ENCODE data around the gene UTF1. TPM values are rescaled to one million over a fixed set of nuclear protein-coding genes. Genes with fewer than 3 reads are reported as not detected.
"Not testable (repeated sequence)": the region's sequence is repeated elsewhere in the genome, so short reads cannot be mapped to it uniquely, and the experiment has no call there.

Gene UTF1
- total and polyA plus RNA-seq, 4 donors, result not detected

DNA sequence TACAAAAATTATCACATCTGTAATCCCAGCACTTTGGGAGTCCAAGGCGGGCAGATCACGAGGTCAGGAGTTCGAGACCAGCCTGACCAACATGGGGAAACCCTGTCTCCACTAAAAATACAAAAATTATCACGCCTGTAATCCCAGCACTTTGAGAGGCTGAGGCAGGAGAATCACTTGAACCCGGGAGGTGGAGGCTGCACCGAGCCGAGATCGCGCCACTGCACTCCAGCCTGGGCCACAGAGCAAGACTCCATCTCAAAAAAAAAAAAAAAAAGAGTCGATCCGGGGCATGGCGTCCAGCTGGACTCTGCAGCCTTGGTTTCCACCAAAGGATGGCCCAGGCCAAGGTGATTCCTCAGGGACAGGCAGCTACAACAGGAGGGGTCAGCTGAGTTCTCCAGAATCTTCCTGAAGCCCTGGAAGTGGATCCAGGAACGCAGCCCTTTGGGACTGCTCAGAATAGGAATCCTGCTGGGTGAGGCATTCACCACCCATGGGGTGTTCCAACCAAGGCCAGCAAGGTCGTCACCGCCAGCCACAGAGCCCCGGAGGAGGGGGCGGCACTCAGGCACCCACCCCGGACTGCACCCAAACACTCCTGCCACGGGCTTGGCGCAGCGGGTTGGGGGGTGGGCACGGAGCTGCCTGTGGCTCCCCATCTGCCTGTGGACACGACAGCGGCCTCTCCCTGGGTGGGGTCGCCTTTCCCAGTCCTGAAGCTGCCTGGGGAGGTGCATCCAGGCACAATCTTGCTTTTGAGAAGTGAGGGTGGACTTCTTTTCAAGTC lies 12.0 kb upstream of the UTF1 start:
- Histone ChIP-seq H3K27me3 (ENCODE audit: control insufficient read depth in 1 of 2, insufficient read depth in 2 of 2, low read length in 1 of 2) (no peaks in the 10 kb centered on the region), H3K4me1 (ENCODE audit: control insufficient read depth in 1 of 2, insufficient read depth in 2 of 2, low read length in 2 of 2) (no peaks in the 10 kb centered on the region), H3K4me3 (ENCODE audit: low read length in 2 of 2) (no peak overlapping the region), H3K36me3 (ENCODE audit: control insufficient read depth in 1 of 2, insufficient read depth in 2 of 2, low read length in 1 of 2) (no peaks in the 10 kb centered on the region), H3K27ac (ENCODE audit: low read depth in 1 of 2, low read length in 2 of 2) (no peak overlapping the region), H3K9me3 (ENCODE audit: control insufficient read depth, low read length) (no peaks in the 10 kb centered on the region)
- DNase-seq (no peak), ATAC-seq (ENCODE audit: low FRiP score) (no peak)
- intact Hi-C loops (cut with DNase I), result no loop called here
- WGBS, 2 donors, result 88% methylated on average over 25 of the region's 25 CpGs

DNA sequence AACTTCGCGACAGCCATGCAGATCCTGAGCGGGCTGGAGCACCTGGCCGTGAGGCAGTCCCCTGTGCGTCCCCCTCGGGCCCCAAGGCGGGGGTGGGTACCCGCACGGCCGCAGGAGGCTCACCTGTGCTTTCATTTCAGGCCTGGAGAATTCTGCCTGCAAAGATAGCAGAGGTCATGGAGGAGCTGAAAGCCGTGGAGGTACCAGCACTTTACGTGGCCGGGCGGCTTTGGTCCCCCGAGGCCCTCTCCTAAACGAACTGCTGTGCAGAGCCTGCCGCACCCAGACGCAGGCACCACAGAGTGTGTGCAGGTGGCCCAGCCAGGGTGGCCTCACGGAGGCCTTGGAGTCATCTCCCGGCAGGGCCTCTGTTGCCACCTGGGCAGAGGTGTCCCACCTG lies 11.1 kb upstream of the UTF1 start:
- H3K27ac ChIP-seq (ENCODE audit: low read depth in 1 of 2, low read length in 2 of 2), result no peak overlapping the region
- DNase-seq (no peak), ATAC-seq (ENCODE audit: low FRiP score) (no peak)
- no peaks in the 10 kb centered on the region for H3K4me1 ChIP-seq (ENCODE audit: control insufficient read depth in 1 of 2, insufficient read depth in 2 of 2, low read length in 2 of 2)
- 75 to 84% methylated on average over 20 of the region's 20 CpGs for WGBS, 2 donors
- no peaks in the 10 kb centered on the region for H3K9me3 ChIP-seq (ENCODE audit: control insufficient read depth, low read length)
- H3K4me3 ChIP-seq (ENCODE audit: low read length in 2 of 2), result no peak overlapping the region
- no peaks in the 10 kb centered on the region for H3K27me3 ChIP-seq (ENCODE audit: control insufficient read depth in 1 of 2, insufficient read depth in 2 of 2, low read length in 1 of 2)
- no peaks in the 10 kb centered on the region for H3K36me3 ChIP-seq (ENCODE audit: control insufficient read depth in 1 of 2, insufficient read depth in 2 of 2, low read length in 1 of 2)
- intact Hi-C loops (cut with DNase I), result no loop called here

DNA sequence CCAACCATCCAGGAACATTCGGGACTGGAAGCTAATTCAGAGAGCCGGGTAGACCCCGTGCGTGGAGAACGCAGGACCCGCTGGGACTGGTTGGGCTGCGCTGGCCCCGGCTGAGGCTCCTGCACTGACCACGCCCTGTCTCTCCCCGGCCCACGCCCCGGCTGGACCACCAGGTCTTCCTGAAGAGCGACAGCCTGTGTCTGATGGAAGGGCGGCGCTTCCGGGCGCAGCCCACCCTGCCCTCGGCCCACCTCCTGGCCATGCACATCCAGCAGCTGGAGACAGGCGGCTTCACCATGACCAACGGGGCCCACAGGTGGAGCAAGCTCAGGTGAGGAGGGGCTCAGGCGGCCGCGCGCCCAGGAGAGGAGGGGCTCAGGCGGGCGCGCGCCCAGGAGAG lies 10.2 kb upstream of the UTF1 start:
- H3K27me3 ChIP-seq (ENCODE audit: control insufficient read depth in 1 of 2, insufficient read depth in 2 of 2, low read length in 1 of 2), result no peaks in the 10 kb centered on the region
- ATAC-seq (ENCODE audit: low FRiP score) (no peak), DNase-seq (no peak)
- 6 to 16% methylated on average over 23 to 28 of the region's 28 CpGs for WGBS, 2 donors
- H3K9me3 ChIP-seq (ENCODE audit: control insufficient read depth, low read length), result no peaks in the 10 kb centered on the region
- intact Hi-C loops (cut with DNase I), result no loop called here
- no peak overlapping the region for H3K4me3 ChIP-seq (ENCODE audit: low read length in 2 of 2)
- H3K36me3 ChIP-seq (ENCODE audit: control insufficient read depth in 1 of 2, insufficient read depth in 2 of 2, low read length in 1 of 2), result no peaks in the 10 kb centered on the region
- H3K27ac ChIP-seq (ENCODE audit: low read depth in 1 of 2, low read length in 2 of 2), result no peak overlapping the region
- H3K4me1 ChIP-seq (ENCODE audit: control insufficient read depth in 1 of 2, insufficient read depth in 2 of 2, low read length in 2 of 2), result no peaks in the 10 kb centered on the region

DNA sequence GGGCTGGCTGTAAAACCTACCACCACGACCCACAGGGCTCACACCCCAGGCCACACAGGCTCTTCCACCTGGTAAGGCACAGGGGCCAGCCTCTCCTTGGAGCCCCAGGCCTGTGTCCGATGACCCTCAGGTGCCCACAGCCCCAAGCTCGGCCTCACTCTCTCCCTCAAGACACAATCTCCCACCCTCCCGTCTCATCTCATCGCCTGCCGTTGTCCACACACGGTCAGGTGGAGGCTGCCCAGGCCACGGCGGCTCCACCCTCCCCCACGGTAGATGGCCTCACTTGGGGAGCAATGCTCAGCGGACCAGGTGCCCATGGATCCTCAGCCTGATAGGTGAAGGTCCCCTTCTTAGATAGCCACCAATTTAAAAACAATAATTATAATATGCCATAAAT lies 8.7 kb upstream of the UTF1 start:
- H3K4me3 ChIP-seq (ENCODE audit: low read length in 2 of 2), result no peak overlapping the region
- no peak for DNase-seq
- H3K27ac ChIP-seq (ENCODE audit: low read depth in 1 of 2, low read length in 2 of 2), result no peak overlapping the region
- no peaks in the 10 kb centered on the region for H3K36me3 ChIP-seq (ENCODE audit: control insufficient read depth in 1 of 2, insufficient read depth in 2 of 2, low read length in 1 of 2)
- intact Hi-C loops (cut with DNase I), result no loop called here
- H3K4me1 ChIP-seq (ENCODE audit: control insufficient read depth in 1 of 2, insufficient read depth in 2 of 2, low read length in 2 of 2), result no peaks in the 10 kb centered on the region
- ATAC-seq (ENCODE audit: low FRiP score), result no peak
- H3K27me3 ChIP-seq (ENCODE audit: control insufficient read depth in 1 of 2, insufficient read depth in 2 of 2, low read length in 1 of 2), result no peaks in the 10 kb centered on the region
- 91% methylated on average over 11 of the region's 11 CpGs for WGBS, 2 donors
- no peaks in the 10 kb centered on the region for H3K9me3 ChIP-seq (ENCODE audit: control insufficient read depth, low read length)

DNA sequence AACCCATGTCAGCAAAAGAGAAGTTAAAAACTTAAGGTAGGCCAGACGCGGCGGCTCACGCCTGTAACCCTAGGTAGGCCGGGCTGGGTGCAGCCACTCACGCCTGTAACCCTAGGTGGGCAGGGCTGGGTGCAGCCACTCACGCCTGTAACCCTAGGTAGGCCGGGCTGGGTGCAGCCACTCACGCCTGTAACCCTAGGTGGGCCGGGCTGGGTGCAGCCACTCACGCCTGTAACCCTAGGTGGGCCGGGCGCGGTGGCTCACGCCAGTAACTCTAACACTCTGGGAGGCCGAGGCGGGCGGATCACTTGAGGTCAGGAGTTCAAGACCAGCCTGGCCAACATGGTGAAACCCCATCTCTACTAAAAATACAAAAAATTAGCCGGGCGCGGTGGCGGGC lies 8.3 kb upstream of the UTF1 start:
- H3K27ac ChIP-seq (ENCODE audit: low read depth in 1 of 2, low read length in 2 of 2); intact Hi-C loops (cut with DNase I); H3K27me3 ChIP-seq (ENCODE audit: control insufficient read depth in 1 of 2, insufficient read depth in 2 of 2, low read length in 1 of 2); H3K36me3 ChIP-seq (ENCODE audit: control insufficient read depth in 1 of 2, insufficient read depth in 2 of 2, low read length in 1 of 2); H3K4me3 ChIP-seq (ENCODE audit: low read length in 2 of 2); H3K4me1 ChIP-seq (ENCODE audit: control insufficient read depth in 1 of 2, insufficient read depth in 2 of 2, low read length in 2 of 2); H3K9me3 ChIP-seq (ENCODE audit: control insufficient read depth, low read length); ATAC-seq (ENCODE audit: low FRiP score); DNase-seq: not testable (repeated sequence)
- 87 to 88% methylated on average over 15 to 18 of the region's 22 CpGs for WGBS, 2 donors

DNA sequence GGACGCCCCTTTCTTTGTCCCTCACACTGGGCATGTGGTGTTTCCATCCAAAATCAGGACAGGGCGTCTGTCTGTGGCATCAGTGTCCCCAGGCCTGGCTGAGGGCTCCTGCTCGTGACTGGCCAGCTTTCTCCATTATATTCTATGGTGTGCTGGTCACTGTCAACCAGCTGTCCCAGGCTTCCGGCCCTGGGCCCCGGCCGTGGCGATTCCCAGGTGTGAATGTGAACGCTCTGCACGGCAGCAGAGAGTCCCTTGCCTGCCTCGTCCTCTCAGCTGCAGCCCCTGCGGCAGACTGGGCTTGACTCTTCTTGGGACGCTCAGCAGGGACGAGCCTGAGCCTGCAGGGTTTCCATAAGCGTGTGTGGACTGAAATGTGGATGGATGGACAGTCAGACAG lies 5.9 kb upstream of the UTF1 start:
- H3K27me3 ChIP-seq (ENCODE audit: control insufficient read depth in 1 of 2, insufficient read depth in 2 of 2, low read length in 1 of 2), result no peaks in the 10 kb centered on the region

DNA sequence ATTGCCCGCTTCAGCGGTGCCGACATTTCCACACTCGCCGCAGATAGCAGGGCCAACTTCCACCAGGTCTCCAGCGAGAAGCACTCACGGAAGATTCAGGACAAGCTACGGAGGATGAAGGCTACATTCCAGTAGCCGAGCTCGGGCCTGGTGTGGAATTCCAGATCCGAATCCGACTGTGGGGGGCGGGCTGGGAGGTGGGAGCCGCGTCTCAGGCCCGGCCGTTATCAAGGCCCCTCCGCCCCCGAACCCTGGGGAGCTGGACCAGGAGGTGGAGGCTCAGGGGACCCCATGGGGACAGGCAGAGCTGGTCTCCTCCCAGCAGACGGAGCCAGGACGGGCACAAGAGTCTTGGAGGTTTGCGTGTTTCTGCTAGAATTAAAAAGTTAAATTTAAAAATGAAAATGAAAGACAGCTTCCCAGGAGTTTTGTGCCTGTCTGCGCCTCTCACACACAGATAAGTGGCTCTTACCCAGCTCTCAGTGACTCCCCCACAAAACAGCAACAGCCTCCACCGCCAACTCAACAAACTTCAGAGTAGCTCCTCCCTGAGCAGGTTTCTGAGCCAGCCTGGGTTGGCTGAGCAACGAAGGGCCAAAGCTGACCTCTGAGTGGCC lies 5.2 kb upstream of the UTF1 start:
- no peak for DNase-seq
- ATAC-seq (ENCODE audit: low FRiP score), result no peak
- no peaks in the 10 kb centered on the region for H3K4me1 ChIP-seq (ENCODE audit: control insufficient read depth in 1 of 2, insufficient read depth in 2 of 2, low read length in 2 of 2)
- no peaks in the 10 kb centered on the region for H3K27me3 ChIP-seq (ENCODE audit: control insufficient read depth in 1 of 2, insufficient read depth in 2 of 2, low read length in 1 of 2)
- no peaks in the 10 kb centered on the region for H3K9me3 ChIP-seq (ENCODE audit: control insufficient read depth, low read length)
- no peaks in the 10 kb centered on the region for H3K36me3 ChIP-seq (ENCODE audit: control insufficient read depth in 1 of 2, insufficient read depth in 2 of 2, low read length in 1 of 2)
- H3K27ac ChIP-seq (ENCODE audit: low read depth in 1 of 2, low read length in 2 of 2), result no peak overlapping the region
- 64 to 79% methylated on average over 25 of the region's 25 CpGs for WGBS, 2 donors
- no peak overlapping the region for H3K4me3 ChIP-seq (ENCODE audit: low read length in 2 of 2)
- intact Hi-C loops (cut with DNase I), result no loop called here

More for the DNA sequence above, 5.9 kb upstream of the UTF1 start:
- intact Hi-C loops (cut with DNase I), result no loop called here
- 73 to 81% methylated on average over 14 of the region's 14 CpGs for WGBS, 2 donors
- ATAC-seq (ENCODE audit: low FRiP score) (no peak), DNase-seq (no peak)
- Histone ChIP-seq H3K4me1 (ENCODE audit: control insufficient read depth in 1 of 2, insufficient read depth in 2 of 2, low read length in 2 of 2) (no peaks in the 10 kb centered on the region), H3K27ac (ENCODE audit: low read depth in 1 of 2, low read length in 2 of 2) (no peak overlapping the region), H3K4me3 (ENCODE audit: low read length in 2 of 2) (no peak overlapping the region), H3K9me3 (ENCODE audit: control insufficient read depth, low read length) (no peaks in the 10 kb centered on the region), H3K36me3 (ENCODE audit: control insufficient read depth in 1 of 2, insufficient read depth in 2 of 2, low read length in 1 of 2) (no peaks in the 10 kb centered on the region)

DNA sequence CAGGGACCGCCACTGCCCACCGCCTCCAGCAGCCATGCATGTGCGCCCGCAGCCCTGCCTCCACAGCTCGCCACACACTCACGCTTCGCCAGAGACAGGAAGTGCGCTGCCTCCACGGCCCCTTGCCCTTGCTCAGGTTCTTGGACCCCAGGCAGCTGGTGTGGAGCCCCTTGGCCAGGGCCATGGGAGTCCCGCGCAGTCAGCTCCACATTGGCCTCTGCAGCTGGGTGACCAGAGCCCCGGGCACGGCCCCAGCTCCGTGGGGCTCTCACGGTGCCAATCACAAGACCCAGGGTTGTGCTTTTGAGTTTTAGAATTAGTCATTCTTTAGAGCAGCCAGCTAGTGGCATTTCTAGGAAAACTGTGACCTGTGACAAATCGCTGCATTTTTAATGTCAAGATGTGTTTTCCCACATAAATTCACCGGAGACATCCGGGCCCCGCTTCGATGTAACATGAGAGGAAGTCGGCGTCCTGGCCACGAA lies 4.3 kb upstream of the UTF1 start:
- H3K4me1 ChIP-seq (ENCODE audit: control insufficient read depth in 1 of 2, insufficient read depth in 2 of 2, low read length in 2 of 2), result no peaks in the 10 kb centered on the region
- no peaks in the 10 kb centered on the region for H3K27me3 ChIP-seq (ENCODE audit: control insufficient read depth in 1 of 2, insufficient read depth in 2 of 2, low read length in 1 of 2)
- intact Hi-C loops (cut with DNase I), result no loop called here
- DNase-seq (no peak), ATAC-seq (ENCODE audit: low FRiP score) (no peak)
- no peaks in the 10 kb centered on the region for H3K36me3 ChIP-seq (ENCODE audit: control insufficient read depth in 1 of 2, insufficient read depth in 2 of 2, low read length in 1 of 2)
- H3K4me3 ChIP-seq (ENCODE audit: low read length in 2 of 2), result no peak overlapping the region
- H3K9me3 ChIP-seq (ENCODE audit: control insufficient read depth, low read length), result no peaks in the 10 kb centered on the region
- no peak overlapping the region for H3K27ac ChIP-seq (ENCODE audit: low read depth in 1 of 2, low read length in 2 of 2)
- WGBS, 2 donors, result 42 to 50% methylated on average over 22 to 23 of the region's 23 CpGs

DNA sequence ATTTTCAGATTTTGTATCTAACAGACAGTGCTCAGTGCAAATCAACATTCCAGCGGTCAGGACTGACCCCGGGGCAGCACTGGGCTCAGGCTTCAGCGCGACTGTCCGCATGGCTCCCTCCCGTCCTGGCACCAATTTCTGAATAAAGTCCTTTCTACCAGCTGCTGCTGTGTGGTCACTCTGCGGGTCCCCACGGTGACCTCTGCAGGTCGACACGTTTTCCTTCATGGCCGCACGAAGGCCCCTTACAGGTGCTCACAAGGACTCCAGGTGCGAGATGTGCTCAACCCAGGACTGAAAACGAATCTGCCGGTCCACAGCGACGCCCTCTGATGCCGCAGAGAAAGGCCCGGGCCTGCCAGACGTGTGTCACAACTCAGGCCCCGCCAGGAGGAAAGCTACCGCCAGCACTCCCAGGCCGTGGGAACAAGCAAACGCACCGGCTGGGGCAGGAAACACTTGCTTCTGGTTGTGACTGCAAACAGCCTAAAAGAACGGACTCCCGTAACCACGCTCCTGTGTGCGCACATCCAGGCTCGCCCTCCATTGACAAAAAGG lies 3.7 kb upstream of the UTF1 start:
- 33 to 45% methylated on average over 30 of the region's 30 CpGs for whole genome bisulfite sequencing, 2 donors
- no peak overlapping the region for H3K27ac ChIP-seq (ENCODE audit: low read depth in 1 of 2, low read length in 2 of 2)
- H3K27me3 ChIP-seq (ENCODE audit: control insufficient read depth in 1 of 2, insufficient read depth in 2 of 2, low read length in 1 of 2), result no peaks in the 10 kb centered on the region
- H3K9me3 ChIP-seq (ENCODE audit: control insufficient read depth, low read length), result no peaks in the 10 kb centered on the region
- ATAC-seq (ENCODE audit: low FRiP score) (no peak), DNase-seq (no peak)
- no peaks in the 10 kb centered on the region for H3K4me1 ChIP-seq (ENCODE audit: control insufficient read depth in 1 of 2, insufficient read depth in 2 of 2, low read length in 2 of 2)
- no peaks in the 10 kb centered on the region for H3K36me3 ChIP-seq (ENCODE audit: control insufficient read depth in 1 of 2, insufficient read depth in 2 of 2, low read length in 1 of 2)
- no peak overlapping the region for H3K4me3 ChIP-seq (ENCODE audit: low read length in 2 of 2)
- intact Hi-C loops (cut with DNase I), result no loop called here
